Panc1 (cell line): ENCODE data around the gene UPB1. TPM values are rescaled to one million over a fixed set of nuclear protein-coding genes. Genes with fewer than 3 reads are reported as not detected.

Source experiments
- ATAC-seq: fragments of 200-7000 bp; cut with Tn5 transposase; 2 replicates; pipeline ENCODE4 v1.9.1; 2020; ENCODE audit warnings: mild to moderate bottlenecking, moderate library complexity
- BruUV-seq: library from RNA; stranded (reverse); fragments of 400-500 nt; replicated peaks from 2 replicates; lab custom pipeline; 2021; lab: Mats Ljungman, UMichigan
- CTCF ChIA-PET: fragments of 300-600 bp; sonication (Branson Sonifier 250); formaldehyde crosslinking; loops from one replicate; lab custom pipeline; 2022; ENCODE audit warnings: antibody characterized with exemption; lab: Charles Lee
- POLR2A ChIA-PET: fragments of 300-600 bp; sonication (Branson Sonifier 250); formaldehyde crosslinking; loops from one replicate; lab custom pipeline; 2022; ENCODE audit warnings: antibody characterized with exemption; lab: Charles Lee
- DNase-seq: peaks from one replicate; pipeline ENCODE4 v3.0.0-alpha.2; 2010; ENCODE audit warnings: low read depth, low spot score
- H3K27ac ChIP-seq: 2 replicates; pipeline ENCODE4 v1.5.1; 2011; ENCODE audit warnings: mild to moderate bottlenecking, low read length, inconsistent platforms
- H3K27me3 ChIP-seq: fragments of 200-500 bp; sonication (Bioruptor generic); 2 replicates; pipeline ENCODE4 v1.6.0; 2014; ENCODE audit warnings: low read length, inconsistent platforms; ENCODE audit not compliant: control insufficient read depth, insufficient read depth
- H3K36me3 ChIP-seq: fragments of 200-500 bp; sonication (Bioruptor generic); 2 replicates; pipeline ENCODE4 v1.5.1; 2014; ENCODE audit warnings: inconsistent platforms, mild to moderate bottlenecking, low read length, moderate library complexity; ENCODE audit not compliant: control insufficient read depth, insufficient read depth
- H3K4me1 ChIP-seq: 2 replicates; pipeline ENCODE4 v1.5.1; 2011; ENCODE audit warnings: inconsistent platforms, mild to moderate bottlenecking, low read length, moderate library complexity; ENCODE audit not compliant: control insufficient read depth, insufficient read depth
- H3K4me3 ChIP-seq, 2 experiments: 2 replicates each; pipeline ENCODE4 v1.5.1; 2011 to 2012; ENCODE audit warnings: low read depth in 2 of 2, low read length in 2 of 2, mild to moderate bottlenecking in 2 of 2, inconsistent platforms in 1 of 2, moderate library complexity in 1 of 2
- H3K9me3 ChIP-seq: fragments of 200-500 bp; sonication (Bioruptor generic); 2 replicates; pipeline ENCODE4 v1.5.1; 2014; ENCODE audit warnings: low read depth, mild to moderate bottlenecking, inconsistent platforms, low read length, moderate library complexity; ENCODE audit not compliant: control insufficient read depth, insufficient read depth
- POLR2AphosphoS5 ChIP-seq: IDR thresholded peaks from 2 replicates; pipeline ENCODE4 v1.6.1; 2012; ENCODE audit warnings: mild to moderate bottlenecking, low read depth, low read length, moderate library complexity
- SIN3A ChIP-seq: IDR thresholded peaks from 2 replicates; pipeline ENCODE4 v1.6.1; 2012; ENCODE audit warnings: low read depth, mild to moderate bottlenecking, low read length, moderate library complexity, borderline replicate concordance; ENCODE audit not compliant: insufficient read depth
- TCF7L2 ChIP-seq: IDR thresholded peaks from 2 replicates; pipeline ENCODE4 v1.6.1; 2011; ENCODE audit warnings: mild to moderate bottlenecking, low read depth, low read length, inconsistent platforms
- in situ Hi-C: cut with HindIII; loops from 2 replicates; pipeline ENCODE4 v1.10.0; 2016; ENCODE audit warnings: low sequenced_read_pairs, low pct_unique_long_range_greater_than_20kb
- intact Hi-C: fragments of 100-400 bp; cut with micrococcal nuclease; formaldehyde crosslinking; loops from one replicate; pipeline ENCODE4 v1.10.0; 2022; ENCODE audit not compliant: unreplicated experiment
- total RNA-seq: library from RNA; stranded (reverse); gene quantifications from one replicate; pipeline ENCODE4 v1.2.1, GENCODE V29; 2021; ENCODE audit not compliant: unreplicated experiment
- TF ChIP-seq, protein P1 (sequence below): fragments of 450-650 bp; IDR thresholded peaks from 2 replicates; pipeline ENCODE4 v1.5.1; 2017; ENCODE audit warnings: mild to moderate bottlenecking
- TF ChIP-seq, protein P2 (sequence below), 2 experiments: IDR thresholded peaks; 2 replicates each; pipeline ENCODE4 v1.6.1; 2011 to 2012; ENCODE audit warnings: low read depth in 2 of 2, control low read depth in 1 of 2, low read length in 1 of 2, mild to moderate bottlenecking in 1 of 2, moderate library complexity in 1 of 2; ENCODE audit not compliant: insufficient read depth in 1 of 2

Gene UPB1
- total RNA-seq, 1 experiment from 2014 or later = 0.10 TPM

DNA sequence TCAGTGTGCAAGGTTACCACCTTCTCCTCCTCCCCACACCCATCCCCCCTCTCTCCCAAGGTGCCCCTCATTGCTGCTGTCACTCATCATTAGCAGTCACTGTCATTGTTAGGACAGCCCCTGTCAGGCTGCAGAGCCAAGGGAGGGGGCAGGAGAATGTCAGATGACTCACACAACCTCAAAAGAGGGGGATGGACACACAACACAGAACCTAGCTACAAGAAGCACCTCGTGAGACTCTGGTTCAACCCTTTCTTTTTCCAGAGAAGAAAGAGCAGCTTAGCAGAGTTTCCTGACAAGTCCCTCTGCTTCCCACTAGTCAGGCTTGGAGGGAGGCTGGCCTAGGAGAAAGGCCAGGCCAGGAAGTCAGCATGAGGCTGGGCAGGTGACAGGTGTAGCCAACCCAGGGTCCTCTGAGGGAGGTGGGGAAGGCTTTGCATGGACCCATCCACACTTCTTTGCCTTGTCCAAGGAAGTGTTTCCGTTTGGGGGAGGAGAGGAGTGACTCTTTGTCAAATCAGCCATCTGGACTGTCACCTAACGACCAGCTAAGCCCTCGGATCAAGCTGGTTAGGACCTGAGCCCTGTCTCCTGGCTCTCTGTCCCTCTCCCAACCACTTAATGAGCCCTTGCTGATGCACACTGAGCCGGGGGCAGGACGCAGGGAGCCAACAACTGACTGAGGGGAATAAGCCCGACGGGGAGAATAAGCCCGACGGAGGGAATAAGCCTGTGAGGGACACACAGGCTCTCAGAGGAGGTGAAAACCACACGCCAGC lies 49.5 kb upstream of the UPB1 start:
- no peak overlapping the region for H3K4me3 ChIP-seq
- intact Hi-C loops (no loop called here), in situ Hi-C loops (no loop called here)
- H3K4me1 ChIP-seq = no peaks in the 10 kb centered on the region
- H3K27me3 ChIP-seq = no peaks in the 10 kb centered on the region
- ChIA-PET POLR2A (no interaction called here), CTCF (no interaction called here)
- H3K9me3 ChIP-seq = no peaks in the 10 kb centered on the region
- no peak for ATAC-seq
- H3K36me3 ChIP-seq = no peaks in the 10 kb centered on the region
- no peak overlapping the region for H3K27ac ChIP-seq
- BruUV-seq = no TSS peak
- TF ChIP-seq SIN3A (no peak), POLR2AphosphoS5 (no peak)
- TF ChIP-seq, protein P1, sequence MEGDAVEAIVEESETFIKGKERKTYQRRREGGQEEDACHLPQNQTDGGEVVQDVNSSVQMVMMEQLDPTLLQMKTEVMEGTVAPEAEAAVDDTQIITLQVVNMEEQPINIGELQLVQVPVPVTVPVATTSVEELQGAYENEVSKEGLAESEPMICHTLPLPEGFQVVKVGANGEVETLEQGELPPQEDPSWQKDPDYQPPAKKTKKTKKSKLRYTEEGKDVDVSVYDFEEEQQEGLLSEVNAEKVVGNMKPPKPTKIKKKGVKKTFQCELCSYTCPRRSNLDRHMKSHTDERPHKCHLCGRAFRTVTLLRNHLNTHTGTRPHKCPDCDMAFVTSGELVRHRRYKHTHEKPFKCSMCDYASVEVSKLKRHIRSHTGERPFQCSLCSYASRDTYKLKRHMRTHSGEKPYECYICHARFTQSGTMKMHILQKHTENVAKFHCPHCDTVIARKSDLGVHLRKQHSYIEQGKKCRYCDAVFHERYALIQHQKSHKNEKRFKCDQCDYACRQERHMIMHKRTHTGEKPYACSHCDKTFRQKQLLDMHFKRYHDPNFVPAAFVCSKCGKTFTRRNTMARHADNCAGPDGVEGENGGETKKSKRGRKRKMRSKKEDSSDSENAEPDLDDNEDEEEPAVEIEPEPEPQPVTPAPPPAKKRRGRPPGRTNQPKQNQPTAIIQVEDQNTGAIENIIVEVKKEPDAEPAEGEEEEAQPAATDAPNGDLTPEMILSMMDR = no peak
- TF ChIP-seq, protein P2, sequence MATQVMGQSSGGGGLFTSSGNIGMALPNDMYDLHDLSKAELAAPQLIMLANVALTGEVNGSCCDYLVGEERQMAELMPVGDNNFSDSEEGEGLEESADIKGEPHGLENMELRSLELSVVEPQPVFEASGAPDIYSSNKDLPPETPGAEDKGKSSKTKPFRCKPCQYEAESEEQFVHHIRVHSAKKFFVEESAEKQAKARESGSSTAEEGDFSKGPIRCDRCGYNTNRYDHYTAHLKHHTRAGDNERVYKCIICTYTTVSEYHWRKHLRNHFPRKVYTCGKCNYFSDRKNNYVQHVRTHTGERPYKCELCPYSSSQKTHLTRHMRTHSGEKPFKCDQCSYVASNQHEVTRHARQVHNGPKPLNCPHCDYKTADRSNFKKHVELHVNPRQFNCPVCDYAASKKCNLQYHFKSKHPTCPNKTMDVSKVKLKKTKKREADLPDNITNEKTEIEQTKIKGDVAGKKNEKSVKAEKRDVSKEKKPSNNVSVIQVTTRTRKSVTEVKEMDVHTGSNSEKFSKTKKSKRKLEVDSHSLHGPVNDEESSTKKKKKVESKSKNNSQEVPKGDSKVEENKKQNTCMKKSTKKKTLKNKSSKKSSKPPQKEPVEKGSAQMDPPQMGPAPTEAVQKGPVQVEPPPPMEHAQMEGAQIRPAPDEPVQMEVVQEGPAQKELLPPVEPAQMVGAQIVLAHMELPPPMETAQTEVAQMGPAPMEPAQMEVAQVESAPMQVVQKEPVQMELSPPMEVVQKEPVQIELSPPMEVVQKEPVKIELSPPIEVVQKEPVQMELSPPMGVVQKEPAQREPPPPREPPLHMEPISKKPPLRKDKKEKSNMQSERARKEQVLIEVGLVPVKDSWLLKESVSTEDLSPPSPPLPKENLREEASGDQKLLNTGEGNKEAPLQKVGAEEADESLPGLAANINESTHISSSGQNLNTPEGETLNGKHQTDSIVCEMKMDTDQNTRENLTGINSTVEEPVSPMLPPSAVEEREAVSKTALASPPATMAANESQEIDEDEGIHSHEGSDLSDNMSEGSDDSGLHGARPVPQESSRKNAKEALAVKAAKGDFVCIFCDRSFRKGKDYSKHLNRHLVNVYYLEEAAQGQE (IDR thresholded peaks at IDR 0.05; ENCODE audit: insufficient read depth in 1 of 2, low read depth in 2 of 2, low read length in 1 of 2) = no peak
- DNase-seq = no peak

DNA sequence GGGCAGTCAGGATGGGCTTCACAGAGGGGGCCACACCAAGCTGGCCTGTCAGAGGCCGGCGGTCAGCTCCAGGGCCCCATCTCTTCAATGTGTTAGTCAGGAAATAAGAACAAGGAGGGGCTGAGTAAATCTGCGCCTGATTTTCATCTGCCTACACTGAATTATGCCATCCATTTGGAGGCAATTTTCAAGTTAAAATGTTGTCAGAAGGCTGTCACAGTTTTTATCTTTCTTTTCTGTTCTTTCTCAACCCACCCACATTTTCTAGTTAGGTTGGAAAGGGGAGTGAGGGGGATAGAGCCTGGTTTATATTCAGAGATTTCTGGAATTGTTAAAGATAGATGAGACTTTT lies 48.9 kb upstream of the UPB1 start:
- Histone ChIP-seq H3K4me3 (no peak overlapping the region), H3K36me3 (no peaks in the 10 kb centered on the region), H3K4me1 (no peaks in the 10 kb centered on the region), H3K9me3 (no peaks in the 10 kb centered on the region), H3K27me3 (no peaks in the 10 kb centered on the region), H3K27ac (no peak overlapping the region)
- no peak for TF ChIP-seq TCF7L2
- TF ChIP-seq, protein P1 = no peak
- no peak for TF ChIP-seq SIN3A
- TF ChIP-seq, protein P2 (IDR thresholded peaks at IDR 0.05; ENCODE audit: insufficient read depth in 1 of 2, low read depth in 2 of 2, low read length in 1 of 2) = no peak
- TF ChIP-seq POLR2AphosphoS5 = no peak
- intact Hi-C loops (no loop called here), in situ Hi-C loops (no loop called here)
- POLR2A ChIA-PET = no interaction called here
- DNase-seq (no peak), ATAC-seq (no peak)
- CTCF ChIA-PET = no interaction called here
- BruUV-seq = no TSS peak
